ENCODE data around the gene NCOA7.
A peak's percentile ranks its signal among the peaks of the same experiment; 100 is the strongest.
"Not testable (repeated sequence)": the region's sequence is repeated elsewhere in the genome, so short reads cannot be mapped to it uniquely, and the experiment has no call there.

Gene NCOA7

DNA sequence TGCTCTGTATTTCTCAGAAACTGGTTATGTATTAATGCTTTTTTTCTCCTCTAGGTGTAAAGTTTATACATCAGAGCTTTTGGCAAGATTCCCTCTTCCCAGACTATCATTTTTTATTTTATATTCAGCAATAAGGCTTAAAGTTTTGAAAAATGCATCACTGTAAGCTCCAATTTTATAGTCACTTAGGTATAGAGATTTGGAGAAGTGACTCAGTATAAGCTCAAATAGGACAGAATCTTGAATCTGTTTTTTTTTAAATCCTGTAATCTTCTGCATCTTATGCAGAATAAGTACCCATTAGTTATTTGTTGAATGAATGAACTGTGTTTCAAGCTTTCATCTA is 1.0 kb downstream of the NCOA7 start:
- DNase-seq: no peak

DNA sequence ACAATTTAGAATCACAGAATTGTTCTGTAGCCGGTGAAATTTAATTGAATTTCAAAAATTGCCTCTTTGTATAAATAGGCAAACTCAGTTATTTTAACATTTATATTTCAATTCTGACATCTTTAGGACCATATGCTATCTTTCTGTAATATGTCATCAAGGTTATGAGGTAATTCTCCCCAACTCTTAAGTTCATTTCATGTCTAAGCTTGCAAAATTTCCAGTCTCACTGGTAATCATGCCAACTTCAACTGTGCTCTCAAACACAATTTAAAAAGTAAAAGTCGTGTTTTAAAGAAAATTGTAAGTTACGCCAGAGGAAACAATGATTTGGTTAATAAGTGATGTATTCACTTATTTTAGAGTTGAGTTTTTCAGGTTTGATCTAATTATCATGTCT is 1.4 kb downstream of the NCOA7 start:
- no peak for DNase-seq

DNA sequence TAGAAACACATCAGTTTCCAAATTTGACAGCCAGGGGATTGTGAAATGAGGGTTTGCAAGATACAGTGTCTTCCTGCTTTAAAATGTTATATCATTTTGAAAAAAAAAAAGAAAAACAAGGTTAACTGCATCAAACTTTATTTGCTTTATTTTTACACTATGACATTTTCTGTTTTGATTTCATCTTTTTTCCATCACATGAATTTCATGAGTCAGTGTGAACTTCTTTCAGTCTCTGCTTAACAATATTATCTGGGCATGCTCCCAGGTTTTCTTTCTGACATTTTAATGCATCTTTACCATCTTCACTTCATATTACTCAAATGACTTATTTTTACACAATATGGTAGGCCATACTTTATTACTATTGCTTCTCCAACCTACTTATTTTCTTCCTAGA is 1.9 kb downstream of the NCOA7 start:
- peak; percentile 77 for DNase-seq

GRCh38 chr6:125793280-125793679 is 2.5 kb downstream of the NCOA7 start:
- DNase-seq: no peak

- no peak for DNase-seq
These were observed 3.1 kb downstream of the NCOA7 start for GRCh38 chr6:125793863-125794262.

- DNase-seq: no peak
These were observed 3.8 kb downstream of the NCOA7 start for GRCh38 chr6:125794342-125795137.

GRCh38 chr6:125795301-125795700 is 4.5 kb downstream of the NCOA7 start:
- DNase-seq: no peak

GRCh38 chr6:125797120-125797885 is 6.5 kb downstream of the NCOA7 start:
- no peak for DNase-seq

DNA sequence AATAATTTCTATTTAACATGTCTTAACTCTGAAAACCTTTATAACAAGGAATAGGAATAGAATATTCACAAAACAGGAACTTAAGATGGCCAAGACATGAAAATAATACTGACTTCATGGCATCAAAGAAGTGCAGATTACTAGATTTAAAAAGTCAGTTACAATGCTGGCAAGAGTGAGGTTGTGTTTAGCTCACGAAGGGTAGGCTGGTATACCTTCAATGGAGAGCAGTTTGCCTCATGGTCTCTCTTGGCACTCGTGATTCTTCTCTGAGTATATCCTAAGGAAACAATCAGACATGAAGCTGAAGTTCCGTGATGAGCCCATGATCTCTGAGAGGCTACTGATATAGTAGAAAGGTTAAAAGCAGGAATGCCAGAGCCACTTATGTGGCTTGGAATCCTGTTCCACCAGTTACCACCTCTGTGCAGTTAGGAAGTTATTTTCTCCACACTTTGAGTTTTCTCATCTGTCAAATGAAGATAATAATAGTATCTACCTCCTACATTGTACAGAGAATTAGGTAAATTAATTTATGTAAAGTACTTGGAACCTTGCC is 7.2 kb downstream of the NCOA7 start:
- DNase-seq: no peak

GRCh38 chr6:125798734-125799508 is 8.2 kb downstream of the NCOA7 start:
- DNase-seq: no peak

DNA sequence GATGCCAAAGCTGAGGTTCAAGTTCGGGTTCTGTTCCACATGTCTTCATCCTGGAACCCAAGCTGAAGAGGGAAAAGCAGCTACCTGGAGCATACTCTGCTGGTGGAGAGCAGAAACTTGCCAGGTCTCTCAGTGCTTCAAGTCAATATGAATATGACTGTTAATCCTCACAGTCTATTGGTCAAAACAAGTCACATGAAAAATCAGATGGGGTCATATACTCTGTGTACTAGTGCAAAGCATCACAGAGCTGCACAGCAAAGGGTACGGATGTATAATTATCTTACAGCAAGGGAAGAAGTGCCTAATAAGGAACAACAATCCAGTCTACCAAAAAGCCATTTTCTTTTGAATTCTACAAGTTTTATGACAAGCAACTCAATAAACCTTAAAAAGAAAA is 11.6 kb downstream of the NCOA7 start:
- DNase-seq: no peak

GRCh38 chr6:125802943-125803377 is 12.2 kb downstream of the NCOA7 start:
- peak; percentile 46 for DNase-seq

DNA sequence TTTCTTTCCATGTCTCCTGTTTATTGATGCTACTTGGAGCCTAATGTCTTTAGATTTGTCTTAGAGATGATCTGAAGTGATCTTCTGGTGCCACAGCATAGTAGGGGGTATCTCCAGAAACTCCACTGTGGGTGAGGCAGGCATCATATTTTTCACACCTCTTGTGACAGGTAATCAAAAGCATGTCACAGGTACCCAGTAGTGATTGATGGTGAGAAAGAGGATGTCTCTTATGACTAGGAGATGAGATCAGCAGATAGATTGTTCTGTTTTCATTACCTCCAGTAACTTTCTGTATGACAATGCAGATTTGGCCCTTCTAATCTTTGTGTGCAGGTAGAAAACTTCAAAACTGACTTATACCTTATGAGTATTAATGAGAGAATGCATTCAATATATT is 13.5 kb downstream of the NCOA7 start:
- DNase-seq: no peak

GRCh38 chr6:125804866-125805425 is 14.2 kb downstream of the NCOA7 start:
- not testable (repeated sequence) for DNase-seq

- no peak for DNase-seq
These were observed 16.1 kb downstream of the NCOA7 start for GRCh38 chr6:125806813-125807212.

GRCh38 chr6:125807293-125807692 is 16.5 kb downstream of the NCOA7 start:
- DNase-seq: no peak

DNA sequence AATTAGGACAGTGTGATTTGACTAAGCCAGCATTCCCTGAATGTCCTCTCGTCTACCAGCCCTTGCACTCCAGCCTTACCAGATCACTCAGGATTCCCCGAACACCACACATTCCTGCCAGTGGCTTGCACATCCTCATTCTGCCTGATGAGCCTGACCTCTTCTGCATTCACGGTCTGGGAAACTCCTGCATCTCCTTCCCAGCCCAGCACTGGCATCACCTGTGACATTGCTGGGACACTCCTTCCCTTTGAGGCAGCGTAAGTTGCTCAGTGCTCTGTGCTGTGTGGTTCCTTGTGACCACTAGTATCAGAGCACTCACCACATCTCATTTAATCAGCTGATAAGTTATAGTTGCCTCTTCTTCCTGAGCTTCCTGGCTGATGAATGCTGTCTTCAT is 17.3 kb downstream of the NCOA7 start:
- DNase-seq: peak; percentile 39

DNA sequence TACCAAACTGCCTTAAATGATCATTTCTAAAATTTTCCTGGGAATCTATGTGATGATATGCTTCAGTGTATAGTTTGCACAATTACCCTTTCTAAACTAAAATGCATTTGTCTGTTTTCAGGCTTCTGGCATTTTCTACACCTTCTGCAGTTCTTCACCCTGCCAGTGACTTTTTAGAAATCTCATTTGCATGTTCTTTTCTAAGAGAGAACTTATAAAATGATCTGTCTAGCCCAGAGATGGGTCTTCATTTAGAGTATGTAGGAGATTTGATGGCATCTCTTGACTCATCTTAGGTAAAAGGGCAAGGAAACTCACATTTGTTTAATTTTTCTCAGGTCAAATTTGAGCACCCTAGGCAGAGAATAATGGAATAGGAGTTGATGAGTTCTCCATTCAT is 17.8 kb downstream of the NCOA7 start:
- no peak for DNase-seq

DNA sequence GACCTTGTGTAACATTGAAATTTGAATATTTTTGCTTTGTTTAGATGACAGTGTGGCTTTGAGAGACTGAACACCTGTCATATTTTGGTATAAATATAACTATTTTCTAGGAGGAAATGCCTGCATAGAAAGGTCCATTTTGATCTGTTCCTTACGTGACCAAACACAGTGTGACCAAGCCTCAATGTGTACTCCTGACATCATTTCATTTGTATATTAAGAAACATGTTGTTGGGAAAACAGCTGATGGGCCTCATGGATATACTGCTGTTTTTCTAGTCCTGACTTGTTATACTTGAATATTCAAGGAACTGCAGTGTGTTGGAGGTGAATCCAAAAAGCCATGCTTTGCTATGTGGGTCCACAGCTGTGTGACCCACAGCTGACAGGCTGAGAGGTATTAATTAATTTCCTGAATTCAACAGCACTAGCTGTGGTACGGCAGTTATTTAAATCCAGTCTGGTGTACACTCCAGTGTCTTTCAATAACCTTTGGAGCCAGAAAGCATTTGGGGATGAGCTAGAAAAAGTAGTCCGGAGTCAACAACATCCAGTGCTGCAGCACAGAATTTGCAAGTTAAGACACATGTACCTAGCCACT is 18.9 kb downstream of the NCOA7 start:
- no peak for DNase-seq

DNA sequence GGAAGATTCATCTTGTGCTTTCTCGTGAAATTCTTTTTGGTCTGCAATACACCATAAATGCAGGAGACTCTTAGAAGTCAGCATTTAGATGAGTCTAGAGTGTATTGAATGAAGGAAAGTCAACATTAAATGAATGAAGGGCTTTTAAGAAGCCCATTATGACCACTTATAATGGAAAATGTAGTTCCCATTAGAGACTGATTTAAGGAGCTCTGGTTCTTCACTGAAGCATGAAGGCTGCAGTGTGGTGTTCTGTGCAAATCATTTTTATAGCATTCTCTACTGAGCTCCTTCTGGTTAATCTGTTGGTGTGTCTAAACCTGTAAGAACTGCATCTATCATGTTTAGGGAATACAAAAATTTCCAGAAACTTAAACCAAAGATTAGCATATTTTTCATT is 19.7 kb downstream of the NCOA7 start:
- DNase-seq: no peak

DNA sequence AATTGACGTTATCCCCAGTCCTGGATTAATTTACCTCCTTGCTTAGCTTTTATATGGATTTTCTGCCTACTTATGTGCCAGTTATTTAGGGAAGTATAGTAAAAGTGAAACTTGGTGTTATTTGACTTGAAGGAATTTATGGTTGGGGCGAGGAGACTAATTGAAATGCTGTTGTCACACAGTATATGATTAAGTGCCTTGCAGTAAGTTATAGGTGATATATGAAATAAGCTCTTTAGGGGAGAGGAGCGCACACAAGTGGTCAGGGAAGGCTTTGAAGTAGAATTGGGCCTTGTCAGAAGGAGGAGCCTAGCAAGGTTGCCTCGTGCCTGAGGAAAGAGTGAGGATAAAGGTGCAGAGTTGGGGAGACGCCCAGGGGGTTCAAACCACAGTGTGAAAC is 20.5 kb downstream of the NCOA7 start:
- no peak for DNase-seq
